ENCODE data around the gene TRIO. TPM values are rescaled to one million over a fixed set of nuclear protein-coding genes. Genes with fewer than 3 reads are reported as not detected.

The TRIO gene
- total and polyA plus RNA-seq, 2 experiments from 2014 or later = 18.5 to 78.2 TPM

- H3K36me3 ChIP-seq (replicated peaks; ENCODE audit: insufficient read depth, low read depth) = no peaks in the 10 kb centered on the region
- H2AFZ ChIP-seq = no peak overlapping the region
- peak overlapping the region; percentile 41 for H3K27ac ChIP-seq
- H3K4me2 ChIP-seq = no peak overlapping the region
- no peak for TF ChIP-seq CTCF (IDR thresholded peaks at IDR 0.05; ENCODE audit: poor library complexity)
- no peak for TF ChIP-seq EZH2phosphoT487 (IDR thresholded peaks at IDR 0.05; ENCODE audit: low read depth, severe bottlenecking, unreplicated experiment)
- no peak for TF ChIP-seq EZH2 (IDR thresholded peaks at IDR 0.05; ENCODE audit: borderline replicate concordance)
- H3K4me3 ChIP-seq = no peak overlapping the region
- H4K20me1 ChIP-seq (ENCODE audit: insufficient read depth, poor library complexity, severe bottlenecking) = peaks cover 38% of the 10 kb centered on the region
- no peaks in the 10 kb centered on the region for H3K9me3 ChIP-seq (ENCODE audit: low read depth)
- 74% methylated on average over 5 of the region's 5 CpGs for WGBS (ENCODE audit: low lambda C conversion rate, missing lambda C conversion rate)
- no peaks in the 10 kb centered on the region for H3K27me3 ChIP-seq
- H3K9me2 ChIP-seq (replicated peaks; ENCODE audit: insufficient read depth) = no peaks in the 10 kb centered on the region
- H3K4me1 ChIP-seq (ENCODE audit: insufficient read depth) = peaks cover 26% of the 10 kb centered on the region
- no peak for DNase-seq (ENCODE audit: low spot score)
- H3K79me2 ChIP-seq = peaks cover 100% of the 10 kb centered on the region
Observed at GRCh38 chr5:14182761-14183160, 39.6 kb downstream of the TRIO start.

GRCh38 chr5:14183187-14183939, 40.2 kb downstream of the TRIO start:
- Histone ChIP-seq H3K9me2 (replicated peaks; ENCODE audit: insufficient read depth) (no peaks in the 10 kb centered on the region), H2AFZ (no peak overlapping the region), H3K27me3 (no peaks in the 10 kb centered on the region), H3K36me3 (replicated peaks; ENCODE audit: insufficient read depth, low read depth) (no peaks in the 10 kb centered on the region), H3K4me3 (no peak overlapping the region), H3K4me2 (peak overlapping the region; percentile 51), H3K27ac (peak overlapping the region; percentile 41), H3K4me1 (ENCODE audit: insufficient read depth) (peaks cover 26% of the 10 kb centered on the region), H3K79me2 (peaks cover 100% of the 10 kb centered on the region), H4K20me1 (ENCODE audit: insufficient read depth, poor library complexity, severe bottlenecking) (peaks cover 43% of the 10 kb centered on the region), H3K9me3 (ENCODE audit: low read depth) (no peaks in the 10 kb centered on the region)
- 47% methylated on average over 8 of the region's 8 CpGs for WGBS (ENCODE audit: low lambda C conversion rate, missing lambda C conversion rate)
- no peak for TF ChIP-seq EZH2phosphoT487 (IDR thresholded peaks at IDR 0.05; ENCODE audit: low read depth, severe bottlenecking, unreplicated experiment)
- no peak for TF ChIP-seq CTCF (IDR thresholded peaks at IDR 0.05; ENCODE audit: poor library complexity)
- no peak for TF ChIP-seq EZH2 (IDR thresholded peaks at IDR 0.05; ENCODE audit: borderline replicate concordance)
- no peak for DNase-seq (ENCODE audit: low spot score)

- Histone ChIP-seq H3K9me3 (ENCODE audit: low read depth) (no peaks in the 10 kb centered on the region), H3K4me3 (no peak overlapping the region), H2AFZ (no peak overlapping the region), H3K9me2 (replicated peaks; ENCODE audit: insufficient read depth) (no peaks in the 10 kb centered on the region), H3K4me2 (peak overlapping the region; percentile 51), H3K4me1 (ENCODE audit: insufficient read depth) (peaks cover 23% of the 10 kb centered on the region), H3K36me3 (replicated peaks; ENCODE audit: insufficient read depth, low read depth) (no peaks in the 10 kb centered on the region), H3K27me3 (no peaks in the 10 kb centered on the region), H4K20me1 (ENCODE audit: insufficient read depth, poor library complexity, severe bottlenecking) (peaks cover 44% of the 10 kb centered on the region), H3K79me2 (peaks cover 100% of the 10 kb centered on the region), H3K27ac (peak overlapping the region; percentile 41)
- TF ChIP-seq EZH2 (IDR thresholded peaks at IDR 0.05; ENCODE audit: borderline replicate concordance) (no peak), CTCF (IDR thresholded peaks at IDR 0.05; ENCODE audit: poor library complexity) (no peak), EZH2phosphoT487 (IDR thresholded peaks at IDR 0.05; ENCODE audit: low read depth, severe bottlenecking, unreplicated experiment) (no peak)
- 68% methylated on average over 7 of the region's 7 CpGs for WGBS (ENCODE audit: low lambda C conversion rate, missing lambda C conversion rate)
- no peak for DNase-seq (ENCODE audit: low spot score)
Observed at GRCh38 chr5:14184082-14184481, 40.9 kb downstream of the TRIO start.
